Stimulated activated CD4-positive, alpha-beta T cell treated with anti-CD3 and anti-CD28 coated beads, TNF-alpha, amount 100 ng/mL, for 24 hours (primary cell): ENCODE data around the gene PRKN.
A peak's percentile ranks its signal among the peaks of the same experiment; 100 is the strongest.

Experiments used
- DNase-seq, 3 experiments: peaks; one replicate each; pipeline ENCODE4 v3.0.0-alpha.2; 2020; ENCODE audit warnings: low read depth in 3 of 3

PRKN gene

GRCh38 chr6:161449521-161449920, 1278.0 kb downstream of the PRKN start:
- no peak for DNase-seq

GRCh38 chr6:161446949-161447348, 1280.6 kb downstream of the PRKN start:
- DNase-seq: no peak

- DNase-seq: no peak
Observed at GRCh38 chr6:161446296-161446925, 1281.2 kb downstream of the PRKN start.

- no peak for DNase-seq
Observed at GRCh38 chr6:161445021-161445799, 1282.4 kb downstream of the PRKN start.

GRCh38 chr6:161444464-161444863, 1283.1 kb downstream of the PRKN start:
- DNase-seq: peak in 1 of 3 experiments; percentile 15

- no peak for DNase-seq
Observed at GRCh38 chr6:161443848-161444247, 1283.7 kb downstream of the PRKN start.

- no peak for DNase-seq
Observed at GRCh38 chr6:161442420-161442819, 1285.1 kb downstream of the PRKN start.

- no peak for DNase-seq
Observed at GRCh38 chr6:161440299-161440698, 1287.3 kb downstream of the PRKN start.

- no peak for DNase-seq
Observed at GRCh38 chr6:161439093-161439492, 1288.5 kb downstream of the PRKN start.

- DNase-seq: no peak
Observed at GRCh38 chr6:161438430-161439030, 1289.0 kb downstream of the PRKN start.

- no peak for DNase-seq
Observed at GRCh38 chr6:161437851-161438250, 1289.7 kb downstream of the PRKN start.

GRCh38 chr6:161436106-161436876, 1291.3 kb downstream of the PRKN start:
- no peak for DNase-seq

GRCh38 chr6:161435748-161436070, 1291.9 kb downstream of the PRKN start:
- DNase-seq: no peak

GRCh38 chr6:161434921-161435747, 1292.4 kb downstream of the PRKN start:
- no peak for DNase-seq

- DNase-seq: no peak
Observed at GRCh38 chr6:161434350-161434749, 1293.2 kb downstream of the PRKN start.

- no peak for DNase-seq
Observed at GRCh38 chr6:161432546-161432945, 1295.0 kb downstream of the PRKN start.

GRCh38 chr6:161429921-161430490, 1297.6 kb downstream of the PRKN start:
- no peak for DNase-seq

- DNase-seq: no peak
Observed at GRCh38 chr6:161424421-161424820, 1303.1 kb downstream of the PRKN start.

- no peak for DNase-seq
Observed at GRCh38 chr6:161422710-161423680, 1304.6 kb downstream of the PRKN start.

GRCh38 chr6:161418463-161418945, 1309.1 kb downstream of the PRKN start:
- no peak for DNase-seq
